Measurements from ENCODE around the gene CCDC68. TPM values are rescaled to one million over a fixed set of nuclear protein-coding genes. Genes with fewer than 3 reads are reported as not detected.

Gene CCDC68
- not detected for total RNA-seq (ENCODE audit: unreplicated experiment)
- long read RNA-seq = 0 reads

GRCh38 chr18:54958704-54959625 is at the start of gene CCDC68:
Gene CCDC68, minus strand, starts transcription at chr18:54959461. Its CDS starts 16,670 bp downstream, at chr18:54942791.
- Mint-ChIP-seq H3K4me1 (ENCODE audit: low read depth, unreplicated experiment) (no peaks in the 10 kb centered on the region), H3K4me3 (ENCODE audit: unreplicated experiment) (peak within 1 kb of the TSS; percentile 78), H3K27ac (ENCODE audit: unreplicated experiment) (no peak within 1 kb of the TSS), H3K36me3 (ENCODE audit: unreplicated experiment) (no peaks in the 10 kb centered on the region), H3K9me3 (ENCODE audit: unreplicated experiment) (no peaks in the 10 kb centered on the region), H3K27me3 (ENCODE audit: unreplicated experiment) (no peaks in the 10 kb centered on the region)
- DNase-seq = peak; percentile 38
- no peak for TF ChIP-seq CTCF (IDR thresholded peaks at IDR 0.05; ENCODE audit: partially characterized antibody, unreplicated experiment)

- H3K4me1 Mint-ChIP-seq (ENCODE audit: low read depth, unreplicated experiment) = no peaks in the 10 kb centered on the region
- no peak overlapping the region for H3K27ac Mint-ChIP-seq (ENCODE audit: unreplicated experiment)
- TF ChIP-seq CTCF (IDR thresholded peaks at IDR 0.05; ENCODE audit: partially characterized antibody, unreplicated experiment) = no peak
- no peak for DNase-seq
- H3K36me3 Mint-ChIP-seq (ENCODE audit: unreplicated experiment) = no peaks in the 10 kb centered on the region
- no peaks in the 10 kb centered on the region for H3K9me3 Mint-ChIP-seq (ENCODE audit: unreplicated experiment)
- H3K27me3 Mint-ChIP-seq (ENCODE audit: unreplicated experiment) = no peaks in the 10 kb centered on the region
- H3K4me3 Mint-ChIP-seq (ENCODE audit: unreplicated experiment) = no peak overlapping the region
Observed at GRCh38 chr18:55007602-55008001, 48.3 kb upstream of the CCDC68 start.

- H3K27ac Mint-ChIP-seq (ENCODE audit: unreplicated experiment) = no peak overlapping the region
- H3K4me1 Mint-ChIP-seq (ENCODE audit: low read depth, unreplicated experiment) = no peaks in the 10 kb centered on the region
- H3K9me3 Mint-ChIP-seq (ENCODE audit: unreplicated experiment) = no peaks in the 10 kb centered on the region
- TF ChIP-seq CTCF (IDR thresholded peaks at IDR 0.05; ENCODE audit: partially characterized antibody, unreplicated experiment) = no peak
- H3K36me3 Mint-ChIP-seq (ENCODE audit: unreplicated experiment) = no peaks in the 10 kb centered on the region
- peaks cover 2% of the 10 kb centered on the region for H3K27me3 Mint-ChIP-seq (ENCODE audit: unreplicated experiment)
- H3K4me3 Mint-ChIP-seq (ENCODE audit: unreplicated experiment) = no peak overlapping the region
- no peak for DNase-seq
Observed at GRCh38 chr18:55003695-55004094, 44.4 kb upstream of the CCDC68 start.

GRCh38 chr18:55002261-55002660 is 43.0 kb upstream of the CCDC68 start:
- H3K36me3 Mint-ChIP-seq (ENCODE audit: unreplicated experiment) = no peaks in the 10 kb centered on the region
- no peak overlapping the region for H3K4me3 Mint-ChIP-seq (ENCODE audit: unreplicated experiment)
- no peaks in the 10 kb centered on the region for H3K4me1 Mint-ChIP-seq (ENCODE audit: low read depth, unreplicated experiment)
- H3K9me3 Mint-ChIP-seq (ENCODE audit: unreplicated experiment) = no peaks in the 10 kb centered on the region
- no peak for TF ChIP-seq CTCF (IDR thresholded peaks at IDR 0.05; ENCODE audit: partially characterized antibody, unreplicated experiment)
- H3K27ac Mint-ChIP-seq (ENCODE audit: unreplicated experiment) = no peak overlapping the region
- no peak for DNase-seq
- H3K27me3 Mint-ChIP-seq (ENCODE audit: unreplicated experiment) = peaks cover 2% of the 10 kb centered on the region

- H3K27ac Mint-ChIP-seq (ENCODE audit: unreplicated experiment) = no peak overlapping the region
Observed at GRCh38 chr18:55001394-55002024, 42.2 kb upstream of the CCDC68 start.

More at GRCh38 chr18:55001394-55002024, 42.2 kb upstream of the CCDC68 start:
- DNase-seq = no peak
- H3K4me3 Mint-ChIP-seq (ENCODE audit: unreplicated experiment) = no peak overlapping the region
- no peaks in the 10 kb centered on the region for H3K4me1 Mint-ChIP-seq (ENCODE audit: low read depth, unreplicated experiment)
- no peaks in the 10 kb centered on the region for H3K9me3 Mint-ChIP-seq (ENCODE audit: unreplicated experiment)
- peaks cover 2% of the 10 kb centered on the region for H3K27me3 Mint-ChIP-seq (ENCODE audit: unreplicated experiment)
- no peak for TF ChIP-seq CTCF (IDR thresholded peaks at IDR 0.05; ENCODE audit: partially characterized antibody, unreplicated experiment)
- H3K36me3 Mint-ChIP-seq (ENCODE audit: unreplicated experiment) = no peaks in the 10 kb centered on the region
